ENCODE results near the gene CFAP100.

Gene CFAP100

DNA sequence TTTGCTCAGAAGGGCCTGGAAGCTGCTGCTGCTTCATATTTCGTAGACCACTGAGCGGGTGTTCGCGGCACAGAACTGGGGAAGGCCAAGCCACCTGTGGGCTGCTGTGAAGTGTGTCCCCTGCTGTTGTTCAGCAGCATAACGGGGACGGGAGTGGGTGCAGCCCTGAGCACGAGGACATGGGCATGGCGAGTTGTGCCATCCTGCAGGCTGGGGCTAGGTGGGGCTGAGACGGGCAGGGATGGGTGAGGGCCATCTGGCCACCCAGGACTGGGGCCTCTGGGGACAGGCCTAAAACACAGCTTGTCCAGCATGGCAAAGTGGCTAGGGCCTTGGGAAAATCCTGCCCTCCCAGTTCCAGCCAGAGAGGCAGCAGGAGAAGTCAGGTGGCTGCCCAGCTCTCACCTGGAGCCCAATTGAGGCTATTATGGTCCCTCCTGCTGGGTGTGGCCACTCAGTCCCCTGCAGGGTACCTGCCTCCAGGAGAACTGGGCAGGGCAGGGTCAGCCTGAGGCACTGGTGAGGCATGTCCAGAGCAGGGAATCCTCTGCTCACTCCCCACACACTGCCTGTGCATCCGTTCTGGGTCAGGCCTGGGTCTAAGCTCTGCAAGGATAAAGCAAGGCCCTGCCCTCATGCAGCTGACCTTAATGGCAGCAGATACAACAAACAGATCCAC, 29.5 kb downstream of the CFAP100 start:
- no peak for DNase-seq

- no peak for DNase-seq
These were observed 30.0 kb downstream of the CFAP100 start for GRCh38 chr3:126424751-126425150.

GRCh38 chr3:126431103-126431534, 36.4 kb downstream of the CFAP100 start:
- no peak for DNase-seq

DNA sequence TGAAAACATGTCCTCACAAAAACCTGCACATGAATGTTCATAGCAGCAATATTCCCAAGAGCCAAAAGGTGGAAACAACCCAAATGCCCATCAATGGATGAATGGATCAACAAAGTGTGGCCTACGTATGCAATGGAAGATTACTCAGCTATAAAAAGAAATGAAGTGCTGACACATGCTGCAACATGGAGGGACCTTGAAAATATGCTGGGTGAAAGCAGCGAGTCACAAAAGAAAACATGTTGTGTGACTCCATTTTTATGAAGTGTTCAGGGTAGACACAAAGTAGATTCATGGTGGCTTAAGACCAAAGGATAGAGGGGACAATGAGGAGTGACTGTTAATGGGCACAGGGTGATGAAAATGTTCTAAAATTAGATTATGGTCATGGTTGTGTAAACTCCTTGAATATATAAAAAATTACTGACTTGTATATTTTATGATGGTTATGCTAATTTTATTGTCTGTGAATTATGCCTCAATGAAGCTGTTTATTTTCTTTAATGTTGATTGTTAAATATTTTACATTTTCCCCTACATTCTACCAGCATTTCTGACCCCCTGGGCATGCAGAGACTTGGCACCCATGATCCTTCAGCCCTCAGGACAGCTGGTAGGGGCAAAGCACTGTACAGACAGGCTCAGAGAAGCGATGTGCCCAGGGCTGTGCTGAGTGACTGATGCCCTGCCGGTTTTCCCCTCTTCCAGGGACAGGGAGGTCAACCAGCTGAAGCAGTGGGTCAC, 37.8 kb downstream of the CFAP100 start:
- no peak for DNase-seq

GRCh38 chr3:126433105-126433430, 38.4 kb downstream of the CFAP100 start:
- no peak for DNase-seq

GRCh38 chr3:126433496-126434263, 39.0 kb downstream of the CFAP100 start:
- DNase-seq = no peak

- DNase-seq = no peak
These were observed 39.5 kb downstream of the CFAP100 start for GRCh38 chr3:126434264-126434590.

DNA sequence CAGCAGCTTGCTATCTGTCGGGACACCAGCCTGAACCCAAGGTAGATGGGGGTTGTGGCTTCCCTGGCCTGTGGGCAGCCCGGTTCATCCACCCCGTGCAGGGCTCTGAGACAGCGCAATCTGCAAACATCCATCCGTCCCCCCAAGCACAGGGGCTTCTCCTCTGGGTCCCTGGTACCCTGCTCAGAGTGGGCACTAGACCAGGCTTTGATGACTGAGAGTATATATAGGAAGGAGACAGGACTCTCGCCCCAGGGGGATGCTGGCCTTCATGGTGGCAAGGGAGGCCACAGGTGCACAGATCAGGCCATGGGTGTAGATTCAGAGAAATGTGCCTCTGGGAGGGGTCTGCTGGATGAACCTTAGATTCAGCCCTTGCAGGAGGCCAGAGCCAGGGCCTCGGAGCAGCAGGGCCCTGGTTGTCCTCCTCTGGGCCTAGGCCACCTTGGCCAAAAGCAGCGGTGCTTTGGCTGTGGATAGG, 40.3 kb downstream of the CFAP100 start:
- no peak for DNase-seq

- DNase-seq = no peak
These were observed 41.0 kb downstream of the CFAP100 start for GRCh38 chr3:126435456-126436315.

GRCh38 chr3:126436826-126437717, 42.4 kb downstream of the CFAP100 start:
- DNase-seq = no peak

DNA sequence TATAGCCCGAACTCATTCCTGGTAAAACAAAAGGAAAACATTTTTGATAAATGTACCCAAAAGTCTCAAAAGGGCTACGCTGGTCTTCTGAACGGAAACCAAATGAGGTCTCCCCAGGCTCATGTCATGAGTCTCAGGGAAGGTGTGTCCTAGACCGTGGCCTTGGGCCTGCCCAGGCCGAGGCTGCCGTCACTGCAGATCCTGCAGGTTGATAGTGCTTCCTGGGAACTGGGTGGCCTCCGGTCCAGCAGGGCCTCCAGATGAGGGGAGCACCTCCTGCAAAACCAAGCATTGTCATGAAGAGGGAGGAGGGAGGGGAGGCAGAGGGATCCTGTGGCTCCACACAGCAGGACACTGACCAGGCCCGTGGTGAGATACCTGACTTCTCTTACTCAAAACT, 43.5 kb downstream of the CFAP100 start:
- no peak for DNase-seq

- DNase-seq = no peak
These were observed 44.0 kb downstream of the CFAP100 start for GRCh38 chr3:126438746-126439145.

DNA sequence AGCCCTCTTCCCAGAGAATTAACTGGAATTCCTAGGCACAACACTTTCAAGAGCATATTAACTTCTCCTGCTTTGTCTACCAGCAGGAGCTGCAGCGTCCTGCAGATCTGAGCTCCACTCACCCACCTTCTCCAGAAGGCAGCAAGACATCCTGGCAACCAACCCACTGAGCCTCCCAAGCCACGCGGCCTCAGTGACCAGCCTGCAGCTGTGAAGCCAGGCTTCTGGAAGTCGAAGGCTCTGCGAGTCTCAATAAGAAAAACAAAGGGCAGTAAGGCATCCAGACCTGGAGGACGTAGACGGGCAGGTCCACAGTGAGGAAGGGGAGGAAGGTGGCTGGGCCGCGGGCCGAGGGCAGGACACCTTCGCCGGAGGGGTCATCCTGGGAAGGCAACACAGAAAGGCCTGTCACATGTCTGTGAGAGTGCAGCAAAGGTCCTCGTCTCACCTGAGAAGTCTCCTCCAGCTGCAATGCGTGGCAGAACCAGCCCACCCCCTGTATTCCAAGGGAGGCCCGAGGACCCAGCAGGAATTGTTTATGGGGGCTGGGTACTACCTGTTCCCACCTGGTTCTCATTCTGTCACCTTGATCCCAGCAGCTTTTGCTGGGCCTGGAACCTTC, 44.7 kb downstream of the CFAP100 start:
- DNase-seq = no peak

DNA sequence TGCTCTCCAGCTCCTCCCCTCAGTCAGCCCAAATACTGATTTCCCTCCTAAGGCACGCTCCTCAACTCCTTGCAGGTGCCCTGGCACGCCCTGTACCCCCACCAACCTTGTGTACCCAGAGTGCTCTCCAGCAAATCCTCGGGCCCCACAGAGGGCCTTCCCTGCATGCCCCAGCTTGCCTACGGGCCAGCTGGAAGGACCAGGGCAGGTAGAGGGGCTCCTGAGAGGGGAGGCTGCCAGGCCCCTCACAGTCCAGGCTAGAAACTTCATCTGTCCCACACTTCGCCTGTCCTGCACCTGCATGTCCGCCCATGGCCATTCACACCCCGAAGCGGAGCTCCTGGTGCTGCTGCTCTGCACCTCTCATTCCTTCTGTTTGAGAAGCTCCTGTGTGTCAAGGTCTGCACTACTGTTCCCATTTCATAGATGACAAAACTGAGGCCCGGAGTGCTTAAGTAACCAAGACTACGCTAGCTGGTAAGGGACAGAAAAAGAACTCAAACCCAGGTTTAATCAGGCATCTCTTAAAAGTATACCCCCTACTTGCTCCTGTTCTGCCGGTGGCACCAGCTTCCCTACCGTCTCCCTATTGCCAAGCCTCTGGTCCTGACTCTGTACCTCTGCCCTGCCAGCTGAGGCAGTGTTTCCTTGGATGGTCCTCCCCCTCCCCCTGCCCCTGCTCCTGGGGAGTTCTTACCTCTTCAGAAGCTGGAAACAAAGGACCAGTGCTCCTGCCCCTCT, 45.4 kb downstream of the CFAP100 start:
- DNase-seq = no peak

DNA sequence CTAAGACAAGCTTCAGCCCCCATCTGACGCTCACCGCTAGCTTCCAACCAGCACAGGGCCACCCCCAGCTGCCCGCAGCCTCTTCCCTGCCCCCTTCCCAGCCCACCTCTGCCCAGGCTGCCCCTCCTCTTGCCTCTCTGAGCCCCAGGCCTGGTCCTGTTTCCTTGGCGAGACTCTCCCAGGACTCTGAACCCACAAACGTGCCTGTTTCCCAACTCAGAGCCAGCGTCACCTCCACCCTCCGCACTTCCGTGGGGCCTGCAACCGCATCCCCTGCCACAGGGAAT, 45.9 kb downstream of the CFAP100 start:
- DNase-seq = no peak

GRCh38 chr3:126441256-126441880, 46.7 kb downstream of the CFAP100 start:
- DNase-seq = no peak

GRCh38 chr3:126442094-126442855, 47.6 kb downstream of the CFAP100 start:
- no peak for DNase-seq

- DNase-seq = no peak
These were observed 48.1 kb downstream of the CFAP100 start for GRCh38 chr3:126442856-126443242.

DNA sequence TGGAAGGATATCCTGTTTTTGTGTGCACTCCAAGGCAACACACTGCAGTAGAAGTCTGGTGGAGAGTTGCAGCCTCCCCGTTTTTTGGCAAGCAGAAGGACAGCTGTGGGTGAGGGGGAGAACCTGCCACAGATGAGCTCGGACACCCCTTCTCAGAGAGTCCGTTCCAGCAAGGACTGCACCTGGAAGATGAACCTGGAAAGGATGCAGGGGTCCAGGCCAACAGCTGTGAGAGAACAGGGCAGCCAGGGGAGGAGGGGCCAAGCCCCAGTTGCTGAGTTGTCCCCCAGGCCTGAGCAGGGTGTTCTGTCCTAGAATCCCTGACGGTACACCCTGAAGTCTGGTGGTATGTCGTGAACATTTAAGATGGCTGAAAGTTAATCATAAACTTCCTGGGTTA, 50.8 kb downstream of the CFAP100 start:
- DNase-seq = no peak

DNA sequence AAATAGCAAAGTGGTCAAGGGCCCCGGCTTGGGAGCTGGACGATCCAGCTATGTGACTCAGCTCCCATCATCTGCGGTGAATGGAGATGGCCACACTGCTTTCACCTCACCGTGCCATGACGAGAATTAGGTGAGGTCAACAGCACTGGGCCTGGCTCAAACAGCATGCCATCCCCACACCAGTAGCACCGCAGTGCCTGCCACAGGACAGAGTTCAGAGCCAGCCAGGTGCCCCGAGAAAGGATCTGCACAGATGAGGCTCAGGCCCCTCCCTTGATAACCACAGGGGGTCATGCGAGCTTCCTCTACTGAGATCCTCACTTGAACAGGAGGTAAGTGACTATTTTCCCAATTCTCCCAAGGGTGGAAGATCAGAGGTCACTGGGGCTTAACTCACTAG, 51.6 kb downstream of the CFAP100 start:
- no peak for DNase-seq

Measured in activated CD4-positive, alpha-beta T cell treated with anti-CD3 and anti-CD28 coated beads, Interleukin-2, Interleukin-6, amounts not matched to agents 100 ng/mL and 50 ng/mL, durations not matched to agents 16 hours and 8 hours (primary cell).